GM12874 (cell line): Measurements from ENCODE around the gene TTLL5.

Experiments used
- CTCF ChIP-seq: IDR thresholded peaks from 2 replicates; pipeline ENCODE4 v1.5.1; 2011; ENCODE audit warnings: low read depth, mild to moderate bottlenecking, control low read depth, low read length, moderate library complexity; ENCODE audit not compliant: insufficient read depth

Gene TTLL5

DNA sequence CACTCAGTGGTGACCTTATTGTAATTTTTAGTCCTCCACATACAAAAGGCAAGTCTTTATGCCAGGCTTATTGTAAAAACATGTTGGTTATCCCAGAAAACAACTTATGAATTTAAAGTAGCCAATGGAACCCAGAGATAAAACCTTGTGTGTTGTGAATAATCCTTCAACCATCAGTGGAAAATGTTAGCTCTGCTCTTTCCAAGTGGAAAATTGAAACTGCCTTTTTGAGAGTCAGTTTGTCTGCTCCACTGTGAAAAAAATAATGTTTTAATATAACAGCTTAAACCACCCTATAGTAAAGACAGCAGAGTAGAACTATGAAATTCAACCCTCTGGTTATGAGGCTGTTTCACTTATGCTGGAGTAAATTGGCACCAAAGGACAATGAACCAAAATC lies 112.0 kb downstream of the TTLL5 start:
- no peak for TF ChIP-seq CTCF

DNA sequence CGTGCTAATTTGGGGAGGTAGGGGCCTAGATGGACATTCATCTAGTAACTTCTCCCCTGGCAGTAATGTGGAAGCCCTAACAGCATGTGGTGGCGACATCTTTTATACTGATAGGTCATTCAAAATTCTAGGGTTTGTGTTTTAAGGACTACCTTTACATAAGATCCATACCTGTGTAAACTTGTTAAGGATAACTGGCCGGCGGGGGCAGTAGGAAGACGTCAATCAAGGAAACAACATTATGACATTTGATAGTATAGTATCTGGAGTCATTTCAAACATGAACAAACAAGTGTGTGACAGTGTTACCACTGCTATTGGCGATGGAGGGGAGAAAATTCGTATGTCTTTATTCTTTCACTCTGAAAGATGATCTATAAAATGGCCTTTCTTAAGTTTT lies 120.0 kb downstream of the TTLL5 start:
- TF ChIP-seq CTCF = no peak

- TF ChIP-seq CTCF = no peak
Observed at GRCh38 chr14:75783184-75783583, 122.1 kb downstream of the TTLL5 start.

GRCh38 chr14:75783602-75784313 lies 122.7 kb downstream of the TTLL5 start:
- no peak for TF ChIP-seq CTCF

DNA sequence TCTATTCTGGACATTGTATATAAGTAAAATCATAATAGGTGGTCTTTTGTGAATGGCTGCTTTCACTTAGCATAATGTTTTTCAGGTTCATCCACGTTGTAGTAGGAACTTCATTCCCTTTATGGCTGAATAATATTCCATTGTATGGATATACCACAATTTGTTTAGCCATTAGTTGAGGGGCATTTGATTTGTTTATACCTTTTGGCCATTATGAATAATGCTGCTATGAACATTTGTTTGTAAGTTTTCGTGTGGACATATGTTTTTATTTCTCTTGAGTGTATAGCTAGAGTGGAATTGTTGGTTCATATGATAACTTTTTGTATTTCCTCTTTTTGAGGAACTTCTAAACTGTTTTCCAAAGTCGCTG lies 123.3 kb downstream of the TTLL5 start:
- TF ChIP-seq CTCF = no peak

GRCh38 chr14:75793806-75794205 lies 132.8 kb downstream of the TTLL5 start:
- TF ChIP-seq CTCF = no peak

GRCh38 chr14:75794615-75795038 lies 133.6 kb downstream of the TTLL5 start:
- 0 out of 2 replicates have a peak, but pooled peaks have one; percentile 3 for TF ChIP-seq CTCF

DNA sequence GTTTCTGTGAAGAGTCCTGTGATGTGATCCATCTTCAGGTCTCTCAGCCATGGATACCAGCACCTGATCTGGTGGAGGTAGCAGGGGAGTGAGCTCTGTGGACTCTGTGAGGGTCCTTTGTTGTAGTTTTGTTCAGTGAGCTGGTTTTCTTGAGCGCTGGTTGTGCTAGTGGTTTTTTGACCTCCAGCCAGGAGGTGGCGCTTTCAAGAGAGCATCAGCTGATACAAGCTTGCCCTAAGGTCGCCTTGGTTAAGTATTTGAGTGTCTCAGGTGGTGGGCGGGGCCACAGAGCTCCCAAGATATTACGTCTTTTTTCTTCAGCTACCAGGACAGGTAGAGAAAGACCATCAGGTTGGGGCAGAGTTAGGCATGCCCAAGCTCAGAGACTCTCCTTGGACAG lies 139.7 kb downstream of the TTLL5 start:
- no peak for TF ChIP-seq CTCF
